Calu3 (cell line): ENCODE results near the gene OGFOD1. TPM values are rescaled to one million over a fixed set of nuclear protein-coding genes. Genes with fewer than 3 reads are reported as not detected.
"Not testable (repeated sequence)": the region's sequence is repeated elsewhere in the genome, so short reads cannot be mapped to it uniquely, and the experiment has no call there.

ENCODE experiments used
- BruUV-seq: library from RNA; stranded (reverse); fragments of 400-500 nt; replicated peaks from 2 replicates; lab custom pipeline; 2021; lab: Mats Ljungman, UMichigan
- CTCF ChIA-PET: fragments of 300-600 bp; sonication (Branson Sonifier 250); formaldehyde crosslinking; loops from one replicate; lab custom pipeline; 2022; ENCODE audit warnings: antibody characterized with exemption; lab: Charles Lee
- DNase-seq: peaks from one replicate; pipeline ENCODE4 v3.0.0; 2022
- H3K27ac Mint-ChIP-seq: one replicate; pipeline ENCODE4 v1.8.0; 2022; ENCODE audit warnings: mixed read lengths; ENCODE audit not compliant: unreplicated experiment
- H3K27me3 Mint-ChIP-seq: one replicate; pipeline ENCODE4 v1.8.0; 2022; ENCODE audit warnings: mixed read lengths; ENCODE audit not compliant: unreplicated experiment
- H3K36me3 Mint-ChIP-seq: one replicate; pipeline ENCODE4 v1.8.0; 2022; ENCODE audit warnings: mild to moderate bottlenecking, moderate library complexity, mixed read lengths; ENCODE audit not compliant: insufficient read depth, unreplicated experiment
- H3K4me1 Mint-ChIP-seq: one replicate; pipeline ENCODE4 v1.8.0; 2022; ENCODE audit warnings: mild to moderate bottlenecking, low read depth, mixed read lengths; ENCODE audit not compliant: unreplicated experiment
- H3K4me3 Mint-ChIP-seq: one replicate; pipeline ENCODE4 v1.8.0; 2022; ENCODE audit warnings: mild to moderate bottlenecking, low read depth, moderate library complexity, mixed read lengths; ENCODE audit not compliant: unreplicated experiment
- H3K9me3 Mint-ChIP-seq: one replicate; pipeline ENCODE4 v1.8.0; 2022; ENCODE audit warnings: low read depth, mixed read lengths; ENCODE audit not compliant: unreplicated experiment
- CTCF ChIP-seq: fragments of 200-600 bp; IDR thresholded peaks from one replicate; pipeline ENCODE4 v1.8.0; 2022; ENCODE audit warnings: antibody characterized with exemption; ENCODE audit not compliant: unreplicated experiment
- intact Hi-C: fragments of 100-400 bp; cut with micrococcal nuclease; formaldehyde crosslinking; loops from one replicate; pipeline ENCODE4 v1.10.0; 2022; ENCODE audit not compliant: unreplicated experiment
- total RNA-seq: library from RNA; stranded (reverse); gene quantifications from 2 replicates; pipeline ENCODE4 v1.2.3, GENCODE V29; 2022

OGFOD1 gene
- total RNA-seq, 1 experiment from 2014 or later: 60.6 TPM

- no peaks in the 10 kb centered on the region for H3K9me3 Mint-ChIP-seq
- no peak overlapping the region for H3K4me3 Mint-ChIP-seq
- no peak overlapping the region for H3K27ac Mint-ChIP-seq
- no peak for TF ChIP-seq CTCF
- no TSS peak for BruUV-seq
- no peaks in the 10 kb centered on the region for H3K27me3 Mint-ChIP-seq
- peaks cover 17% of the 10 kb centered on the region for H3K36me3 Mint-ChIP-seq
- CTCF ChIA-PET: no interaction called here
- H3K4me1 Mint-ChIP-seq: no peaks in the 10 kb centered on the region
- intact Hi-C loops: no loop called here
- no peak for DNase-seq
Observed at GRCh38 chr16:56483394-56483793, 32.0 kb downstream of the OGFOD1 start.

GRCh38 chr16:56488035-56488434 lies 36.7 kb downstream of the OGFOD1 start:
- Mint-ChIP-seq H3K27ac (no peak overlapping the region), H3K4me1 (no peaks in the 10 kb centered on the region), H3K27me3 (no peaks in the 10 kb centered on the region), H3K36me3 (no peaks in the 10 kb centered on the region), H3K9me3 (no peaks in the 10 kb centered on the region), H3K4me3 (no peak overlapping the region)
- TF ChIP-seq CTCF: no peak
- intact Hi-C loops: no loop called here
- no TSS peak for BruUV-seq
- CTCF ChIA-PET: no interaction called here
- DNase-seq: no peak

GRCh38 chr16:56488868-56489267 lies 37.5 kb downstream of the OGFOD1 start:
- CTCF ChIA-PET, H3K27me3 Mint-ChIP-seq, H3K27ac Mint-ChIP-seq, H3K4me3 Mint-ChIP-seq, intact Hi-C loops, BruUV-seq, DNase-seq, H3K36me3 Mint-ChIP-seq, H3K4me1 Mint-ChIP-seq, H3K9me3 Mint-ChIP-seq: not testable (repeated sequence)

- Mint-ChIP-seq H3K9me3 (no peaks in the 10 kb centered on the region), H3K4me3 (no peak overlapping the region), H3K4me1 (no peaks in the 10 kb centered on the region), H3K36me3 (no peaks in the 10 kb centered on the region), H3K27me3 (no peaks in the 10 kb centered on the region), H3K27ac (no peak overlapping the region)
- intact Hi-C loops: no loop called here
- no peak for TF ChIP-seq CTCF
- no peak for DNase-seq
- no TSS peak for BruUV-seq
- CTCF ChIA-PET: interaction anchor here (0.6 to 0.7 kb wide), 3 partner anchors 17 to 1327 kb away, joined by 3 to 4 read pairs (median 3); no protein-coding TSS in a partner anchor
Observed at GRCh38 chr16:56491657-56492261, 40.4 kb downstream of the OGFOD1 start.

GRCh38 chr16:56493126-56493525 lies 41.8 kb downstream of the OGFOD1 start:
- H3K9me3 Mint-ChIP-seq: no peaks in the 10 kb centered on the region
- H3K27ac Mint-ChIP-seq: no peak overlapping the region
- no peak for TF ChIP-seq CTCF
- intact Hi-C loops: no loop called here
- no TSS peak for BruUV-seq
- CTCF ChIA-PET: no interaction called here
- H3K4me1 Mint-ChIP-seq: no peaks in the 10 kb centered on the region
- H3K4me3 Mint-ChIP-seq: no peak overlapping the region
- no peaks in the 10 kb centered on the region for H3K27me3 Mint-ChIP-seq
- no peak for DNase-seq
- H3K36me3 Mint-ChIP-seq: peaks cover 2% of the 10 kb centered on the region
